Vagina (tissue), 2 donors: ENCODE results near the gene EXD2.

ENCODE experiments used
- CTCF ChIP-seq, 3 experiments: fragments of 450-650 bp in 2 of 3; fragments of 200-600 bp in 1 of 3; sonication (generic) in 1 of 3; IDR thresholded peaks; one replicate each; pipeline ENCODE4 v1.5.1; 2017 to 2019; ENCODE audit warnings: antibody characterized with exemption in 3 of 3, mild to moderate bottlenecking in 2 of 3, moderate library complexity in 2 of 3
- POLR2AphosphoS5 ChIP-seq, 2 donors: sonication (generic); formaldehyde crosslinking; IDR thresholded peaks; one replicate each; pipeline ENCODE4 v1.9.0; 2017; ENCODE audit warnings: antibody characterized with exemption in 2 of 2, mild to moderate bottlenecking in 2 of 2, low read depth in 1 of 2; ENCODE audit not compliant: insufficient read depth in 1 of 2

- TF ChIP-seq CTCF (IDR thresholded peaks at IDR 0.05) (no peak), POLR2AphosphoS5 (IDR thresholded peaks at IDR 0.05; ENCODE audit: insufficient read depth in 1 of 2, low read depth in 1 of 2) (no peak)
Measured at GRCh38 chr14:69282448-69282847, 91.2 kb downstream of the EXD2 start.
